IPS-15b (cell line): ENCODE data around the gene L1TD1.
"Not testable (repeated sequence)": the region's sequence is repeated elsewhere in the genome, so short reads cannot be mapped to it uniquely, and the experiment has no call there.

ENCODE experiments used
- H3K27me3 ChIP-seq: one replicate; pipeline ENCODE4 v1.6.1; 2013; ENCODE audit warnings: low read length; ENCODE audit not compliant: control insufficient read depth, insufficient read depth
- H3K36me3 ChIP-seq: one replicate; pipeline ENCODE4 v1.6.1; 2013; ENCODE audit warnings: low read length; ENCODE audit not compliant: control insufficient read depth, insufficient read depth
- H3K4me1 ChIP-seq: one replicate; pipeline ENCODE4 v1.6.1; 2013; ENCODE audit warnings: mild to moderate bottlenecking, low read length; ENCODE audit not compliant: control insufficient read depth, insufficient read depth
- H3K4me3 ChIP-seq: one replicate; pipeline ENCODE4 v1.5.1; 2013; ENCODE audit warnings: low read depth, low read length
- H3K9ac ChIP-seq: one replicate; pipeline ENCODE4 v1.6.1; 2013; ENCODE audit warnings: low read depth, mild to moderate bottlenecking, low read length
- H3K9me3 ChIP-seq: one replicate; pipeline ENCODE4 v1.6.1; 2013; ENCODE audit warnings: mild to moderate bottlenecking, low read length; ENCODE audit not compliant: control insufficient read depth, insufficient read depth

Gene L1TD1

GRCh38 chr1:62239652-62240403 lies 45.2 kb downstream of the L1TD1 start:
- H3K4me1 ChIP-seq = peaks cover 11% of the 10 kb centered on the region
- H3K9me3 ChIP-seq, H3K27me3 ChIP-seq, H3K9ac ChIP-seq, H3K36me3 ChIP-seq, H3K4me3 ChIP-seq: not testable (repeated sequence)

GRCh38 chr1:62240651-62241370 lies 46.2 kb downstream of the L1TD1 start:
- Histone ChIP-seq H3K4me3 (no peak overlapping the region), H3K4me1 (peaks cover 12% of the 10 kb centered on the region)

GRCh38 chr1:62241371-62242131 lies 46.9 kb downstream of the L1TD1 start:
- no peaks in the 10 kb centered on the region for H3K36me3 ChIP-seq
- no peak overlapping the region for H3K4me3 ChIP-seq
- H3K9ac ChIP-seq = no peak overlapping the region
- no peaks in the 10 kb centered on the region for H3K9me3 ChIP-seq
- no peaks in the 10 kb centered on the region for H3K27me3 ChIP-seq
- peaks cover 11% of the 10 kb centered on the region for H3K4me1 ChIP-seq

More at GRCh38 chr1:62240651-62241370, 46.2 kb downstream of the L1TD1 start:
- Histone ChIP-seq H3K27me3 (no peaks in the 10 kb centered on the region), H3K9me3 (no peaks in the 10 kb centered on the region), H3K36me3 (no peaks in the 10 kb centered on the region), H3K9ac (no peak overlapping the region)

GRCh38 chr1:62244380-62244779 lies 49.7 kb downstream of the L1TD1 start:
- H3K4me3 ChIP-seq, H3K9me3 ChIP-seq, H3K9ac ChIP-seq, H3K27me3 ChIP-seq, H3K4me1 ChIP-seq, H3K36me3 ChIP-seq: not testable (repeated sequence)

- Histone ChIP-seq H3K4me1 (peaks cover 5% of the 10 kb centered on the region), H3K36me3 (no peaks in the 10 kb centered on the region), H3K27me3 (no peaks in the 10 kb centered on the region), H3K4me3 (no peak overlapping the region), H3K9me3 (no peaks in the 10 kb centered on the region), H3K9ac (no peak overlapping the region)
Measured at GRCh38 chr1:62245201-62245600, 50.6 kb downstream of the L1TD1 start.

- peaks cover 5% of the 10 kb centered on the region for H3K4me1 ChIP-seq
Measured at GRCh38 chr1:62247391-62248168, 52.9 kb downstream of the L1TD1 start.

GRCh38 chr1:62250126-62250726 lies 55.6 kb downstream of the L1TD1 start:
- Histone ChIP-seq H3K4me3 (no peak overlapping the region), H3K27me3 (no peaks in the 10 kb centered on the region), H3K36me3 (no peaks in the 10 kb centered on the region)

More at GRCh38 chr1:62247391-62248168, 52.9 kb downstream of the L1TD1 start:
- no peak overlapping the region for H3K4me3 ChIP-seq
- H3K27me3 ChIP-seq = no peaks in the 10 kb centered on the region
- H3K9ac ChIP-seq = no peak overlapping the region
- H3K36me3 ChIP-seq = no peaks in the 10 kb centered on the region
- no peaks in the 10 kb centered on the region for H3K9me3 ChIP-seq

GRCh38 chr1:62259551-62259950 lies 64.9 kb downstream of the L1TD1 start:
- Histone ChIP-seq H3K4me3 (no peak overlapping the region), H3K9me3 (no peaks in the 10 kb centered on the region), H3K4me1 (peaks cover 7% of the 10 kb centered on the region), H3K36me3 (no peaks in the 10 kb centered on the region), H3K27me3 (no peaks in the 10 kb centered on the region), H3K9ac (no peak overlapping the region)

More at GRCh38 chr1:62250126-62250726, 55.6 kb downstream of the L1TD1 start:
- Histone ChIP-seq H3K9me3 (no peaks in the 10 kb centered on the region), H3K9ac (no peak overlapping the region), H3K4me1 (peaks cover 2% of the 10 kb centered on the region)

- peaks cover 7% of the 10 kb centered on the region for H3K4me1 ChIP-seq
- H3K4me3 ChIP-seq = no peak overlapping the region
- H3K9me3 ChIP-seq = no peaks in the 10 kb centered on the region
- H3K27me3 ChIP-seq = no peaks in the 10 kb centered on the region
- no peak overlapping the region for H3K9ac ChIP-seq
- no peaks in the 10 kb centered on the region for H3K36me3 ChIP-seq
Measured at GRCh38 chr1:62260688-62261087, 66.0 kb downstream of the L1TD1 start.
